ENCODE results near the gene SPTLC2.

Gene SPTLC2

DNA sequence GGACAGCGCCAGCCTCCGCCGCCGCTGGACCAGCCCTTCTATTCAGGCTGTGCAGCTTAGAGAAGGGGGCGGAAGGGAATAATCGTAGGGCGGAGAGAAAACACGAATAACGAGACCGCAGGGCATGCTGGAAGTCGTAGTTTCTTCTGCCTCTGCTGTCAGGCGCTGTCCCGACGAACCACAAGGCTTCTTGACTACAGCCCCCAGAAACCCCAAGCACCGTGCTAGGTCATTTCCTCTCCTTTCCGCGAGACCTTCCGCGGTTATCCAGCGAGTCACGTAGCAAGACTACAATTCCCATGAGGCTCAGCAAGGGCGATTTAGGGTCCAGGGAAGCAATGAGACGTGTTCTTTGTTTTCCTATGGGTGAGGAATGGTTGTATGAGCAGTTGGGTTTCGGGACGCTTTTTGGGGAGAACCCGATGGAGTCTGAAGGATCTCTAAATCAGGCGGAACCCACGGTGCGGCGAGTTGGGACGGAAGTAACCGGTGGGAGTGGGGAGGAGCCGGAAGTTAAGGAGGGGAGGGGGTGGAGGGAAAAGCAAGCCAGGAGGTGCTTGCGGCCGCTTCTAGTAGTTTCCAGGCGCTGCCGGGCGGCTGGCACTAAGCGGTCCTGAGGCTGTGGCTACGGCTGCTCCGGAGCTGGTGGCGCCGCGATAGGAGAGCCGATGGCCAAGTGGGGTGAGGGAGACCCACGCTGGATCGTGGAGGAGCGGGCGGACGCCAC is 158.8 kb downstream of the SPTLC2 start, which contains the start of the genes AHSA1 and VIPAS39:
TSS of gene AHSA1 (plus strand) at position 572 of the 727 bp plus-strand sequence. CDS start at position 669, 97 bp downstream.
TSS of gene VIPAS39 (minus strand) at position 80 of the 727 bp plus-strand sequence. CDS start 3,499 bp downstream, outside the sequence.
- TF ChIP-seq YY1 (IDR thresholded peaks at IDR 0.05; ENCODE audit: low read depth) = peak; percentile 20; the same call in 1 of the 2 replicates
- TF ChIP-seq ZBTB7A (IDR thresholded peaks at IDR 0.05; ENCODE audit: low read depth) = no peak
- TF ChIP-seq FOXM1 (IDR thresholded peaks at IDR 0.05; ENCODE audit: borderline replicate concordance, low read depth) = no peak; the same call in 1 of the 2 replicates
- TF ChIP-seq, protein P1, sequence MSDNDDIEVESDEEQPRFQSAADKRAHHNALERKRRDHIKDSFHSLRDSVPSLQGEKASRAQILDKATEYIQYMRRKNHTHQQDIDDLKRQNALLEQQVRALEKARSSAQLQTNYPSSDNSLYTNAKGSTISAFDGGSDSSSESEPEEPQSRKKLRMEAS (IDR thresholded peaks at IDR 0.05) = peak; percentile 69
- TF ChIP-seq CREB1 (IDR thresholded peaks at IDR 0.05; ENCODE audit: low read depth) = peak; percentile 93
- peak; percentile 93 for TF ChIP-seq TAF1 (IDR thresholded peaks at IDR 0.05; ENCODE audit: low read depth)
- TF ChIP-seq REST (IDR thresholded peaks at IDR 0.05; ENCODE audit: low read depth) = no peak
- no peak for TF ChIP-seq NFIC (IDR thresholded peaks at IDR 0.05)
- no peak for TF ChIP-seq EGR1 (IDR thresholded peaks at IDR 0.05)
- peak; percentile 20; the same call in 1 of the 2 replicates for TF ChIP-seq TCF12 (IDR thresholded peaks at IDR 0.05; ENCODE audit: low read depth)
- no peak for TF ChIP-seq RAD21 (IDR thresholded peaks at IDR 0.05; ENCODE audit: low read depth)

DNA sequence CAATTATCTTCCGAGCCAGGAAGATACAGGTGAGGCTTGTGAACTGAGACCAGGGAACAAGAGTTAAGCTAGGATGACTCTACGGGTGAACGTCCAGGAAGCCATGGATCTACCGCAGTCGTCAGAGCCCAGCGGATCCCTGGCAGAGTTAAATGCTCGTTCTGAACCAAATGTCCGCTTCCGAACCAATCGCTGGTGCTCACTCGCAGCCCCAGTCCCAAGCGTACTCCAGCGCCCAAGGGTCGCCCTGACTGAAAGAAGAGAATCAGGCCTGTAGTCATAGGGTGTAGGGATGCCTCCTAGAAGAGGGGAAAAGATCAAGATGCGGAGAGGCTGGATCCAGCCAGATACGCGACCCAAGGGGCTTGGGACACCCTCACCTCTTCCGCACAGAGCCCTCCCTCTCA is 159.3 kb downstream of the SPTLC2 start:
- no peak for TF ChIP-seq USF1 (IDR thresholded peaks at IDR 0.05)
- TF ChIP-seq EP300 (IDR thresholded peaks at IDR 0.05; ENCODE audit: borderline replicate concordance) = no peak
